Aorta (tissue), 5 donors: ENCODE measurements around the gene POLDIP2. TPM values are rescaled to one million over a fixed set of nuclear protein-coding genes. Genes with fewer than 3 reads are reported as not detected.
"Not testable (repeated sequence)": the region's sequence is repeated elsewhere in the genome, so short reads cannot be mapped to it uniquely, and the experiment has no call there.

Experiments
- ATAC-seq: fragments of 200-7000 bp; cut with Tn5 transposase; one replicate; pipeline ENCODE4 v1.9.1; 2022; ENCODE audit warnings: moderate library complexity; ENCODE audit not compliant: low FRiP score
- DNase-seq, 2 donors: peaks; one replicate each; pipeline ENCODE4 v3.0.0-alpha.2; 2020
- H3K27ac ChIP-seq, 2 donors: one replicate each; pipeline ENCODE4 v1.5.1; 2013; ENCODE audit warnings: low read length in 2 of 2, mild to moderate bottlenecking in 2 of 2, moderate library complexity in 2 of 2, control low read depth in 1 of 2, inconsistent platforms in 1 of 2, low read depth in 1 of 2
- H3K27me3 ChIP-seq, 2 donors: one replicate each; pipeline ENCODE4 v1.6.1; 2013; ENCODE audit warnings: control low read depth in 1 of 2, low read length in 1 of 2, mild to moderate bottlenecking in 1 of 2, moderate library complexity in 1 of 2; ENCODE audit not compliant: insufficient read depth in 2 of 2, control insufficient read depth in 1 of 2
- H3K36me3 ChIP-seq, 2 donors: one replicate each; pipeline ENCODE4 v1.6.1; 2013; ENCODE audit warnings: control low read depth in 1 of 2, low read length in 1 of 2, mild to moderate bottlenecking in 1 of 2; ENCODE audit not compliant: insufficient read depth in 2 of 2, control insufficient read depth in 1 of 2
- H3K4me1 ChIP-seq, 2 donors: one replicate each; pipeline ENCODE4 v1.6.1; 2013; ENCODE audit warnings: low read length in 2 of 2, control low read depth in 1 of 2, mild to moderate bottlenecking in 1 of 2, moderate library complexity in 1 of 2; ENCODE audit not compliant: insufficient read depth in 2 of 2, control insufficient read depth in 1 of 2
- H3K4me3 ChIP-seq, 2 donors: one replicate each; pipeline ENCODE4 v1.5.1; 2013; ENCODE audit warnings: low read length in 2 of 2, control low read depth in 1 of 2, mild to moderate bottlenecking in 1 of 2
- H3K9me3 ChIP-seq: one replicate; pipeline ENCODE4 v1.6.1; 2013; ENCODE audit warnings: mild to moderate bottlenecking, low read length; ENCODE audit not compliant: control insufficient read depth
- WGBS, 2 donors: extraction: QIAGEN DNeasy Blood & Tissue Kit; methylation state at CpG; one replicate each; pipeline ENCODE4 v1.1.7; 2013; 5-methylcytosine and 5-hydroxymethylcytosine counted together
- intact Hi-C, 2 donors: fragments of 100-400 bp; cut with DNase I; formaldehyde crosslinking; loops; one replicate each; pipeline versions ENCODE4 v1.14.2 to v1.15.0; 2022
- polyA plus RNA-seq, 2 donors: library from polyadenylated mRNA; stranded (reverse); fragments of 200-250 nt; gene quantifications; one replicate each; pipeline ENCODE4 v1.2.3, GENCODE V29; 2013
- total RNA-seq, 2 donors: library from RNA; stranded (reverse); fragmentation: NEBNext Ultra II Directional; extraction: Animal tissue kit (Norgen Biotek cat#: 25700); gene quantifications; one replicate each; pipeline ENCODE4 v1.2.1, GENCODE V29; 2021
- donor health status: healthy with polysubstance abuse.
- donor health status: Bipolar disorder and iron deficiency.
- donor health status: DM: no; HTN: no; CAD: no.
- donor health status: DM: no; HTN: no; CAD: no.
- donor health status: DM: yes; HTN: yes; CAD: no.

POLDIP2 gene
- total and polyA plus RNA-seq, 4 donors, result 36.6 to 42.5 (median 40.8) TPM

- DNase-seq, H3K4me1 ChIP-seq, H3K27ac ChIP-seq, H3K4me3 ChIP-seq, H3K9me3 ChIP-seq, ATAC-seq, H3K27me3 ChIP-seq: not testable (repeated sequence)
- H3K36me3 ChIP-seq, result peaks cover 0 to 11% of the 10 kb centered on the region in 2 donors
- intact Hi-C loops, result loop anchor here (5.0 to 10.0 kb wide), 3 partner anchors 294 to 616 kb away; partner anchors contain the start of genes PHF12 (in 2 of the 2) and NLK (in 1 of the 2)
- 83 to 90% methylated on average over 8 of the region's 8 CpGs for WGBS, 2 donors
Measured at GRCh38 chr17:28338769-28339212, 18.5 kb downstream of the POLDIP2 start.

GRCh38 chr17:28338056-28338768, 19.1 kb downstream of the POLDIP2 start:
- Histone ChIP-seq H3K36me3 (peaks cover 0 to 11% of the 10 kb centered on the region in 2 donors), H3K4me1 (peaks cover 0 to 6% of the 10 kb centered on the region in 2 donors), H3K27ac (peak overlapping the region; percentile 12 to 49), H3K9me3 (no peaks in the 10 kb centered on the region), H3K27me3 (no peaks in the 10 kb centered on the region), H3K4me3 (no peak overlapping the region)
- DNase-seq (no peak), ATAC-seq (no peak)
- WGBS, 2 donors, result 22 to 31% methylated on average over 5 of the region's 5 CpGs
- intact Hi-C loops, result loop anchor here (5.0 to 10.0 kb wide), 3 partner anchors 293 to 617 kb away; partner anchors contain the start of genes PHF12 (in 2 of the 2) and NLK (in 1 of the 2)

- ATAC-seq, result peak; percentile 37
- Histone ChIP-seq H3K27me3 (no peaks in the 10 kb centered on the region), H3K4me1 (peaks cover 0 to 6% of the 10 kb centered on the region in 2 donors), H3K9me3 (no peaks in the 10 kb centered on the region), H3K4me3 (peak overlapping the region; percentile 48 to 70), H3K36me3 (peaks cover 0 to 1% of the 10 kb centered on the region in 2 donors), H3K27ac (peak overlapping the region; percentile 15 to 66)
- DNase-seq, result peak; percentile 64 to 81
- intact Hi-C loops, result loop anchor here (2.0 to 10.0 kb wide), 5 partner anchors 17 to 619 kb away; partner anchors contain the start of genes PHF12 (in 2 of the 2), NLK (in 1 of the 2), POLDIP2 (in 1 of the 2) and TMEM97 (in 1 of the 2)
- WGBS, 2 donors, result 4 to 5% methylated on average over 27 to 29 of the region's 29 CpGs
Measured at GRCh38 chr17:28335959-28336871, 21.1 kb downstream of the POLDIP2 start.

- Histone ChIP-seq H3K27me3 (no peaks in the 10 kb centered on the region), H3K27ac (peak within 1 kb of the TSS; percentile 15 to 69), H3K4me1 (peaks cover 0 to 6% of the 10 kb centered on the region in 2 donors), H3K9me3 (no peaks in the 10 kb centered on the region), H3K4me3 (peak within 1 kb of the TSS; percentile 48 to 73), H3K36me3 (peaks cover 0 to 6% of the 10 kb centered on the region in 2 donors)
- intact Hi-C loops, result loop anchor here (2.0 to 10.0 kb wide), 4 partner anchors 17 to 619 kb away; partner anchors contain the start of genes PHF12 (in 2 of the 2), NLK (in 1 of the 2) and TMEM97 (in 1 of the 2)
- DNase-seq (peak; percentile 99 to 100), ATAC-seq (peak; percentile 99)
- WGBS, 2 donors, result 1% methylated on average over 57 to 62 of the region's 62 CpGs
Measured at GRCh38 chr17:28335201-28335958, 21.9 kb downstream of the POLDIP2 start, which contains the start of the genes IFT20 and TNFAIP1. Gene IFT20, minus strand, starts transcription at chr17:28335472. Its CDS starts 3,487 bp downstream, at chr17:28331985. Gene TNFAIP1, plus strand, starts transcription at chr17:28335761. Its CDS starts 3,761 bp downstream, at chr17:28339522.

- peaks cover 0 to 6% of the 10 kb centered on the region in 2 donors for H3K4me1 ChIP-seq
Measured at GRCh38 chr17:28334666-28335200, 22.6 kb downstream of the POLDIP2 start.

GRCh38 chr17:28334171-28334570, 23.2 kb downstream of the POLDIP2 start:
- intact Hi-C loops, result loop anchor here (2.0 to 10.0 kb wide), 3 partner anchors 15 to 621 kb away; partner anchors contain the start of genes NLK (in 1 of the 2), PHF12 (in 1 of the 2) and TMEM97 (in 1 of the 2)
- Histone ChIP-seq H3K27ac (no peak overlapping the region), H3K4me3 (peak overlapping the region in 1 of 2 donors; percentile 43), H3K36me3 (peaks cover 0 to 6% of the 10 kb centered on the region in 2 donors), H3K4me1 (peaks cover 0 to 6% of the 10 kb centered on the region in 2 donors), H3K9me3 (no peaks in the 10 kb centered on the region), H3K27me3 (no peaks in the 10 kb centered on the region)
- ATAC-seq, result no peak
- WGBS, 2 donors, result 48 to 51% methylated on average over 6 of the region's 6 CpGs
- DNase-seq, result no peak

More at GRCh38 chr17:28334666-28335200, 22.6 kb downstream of the POLDIP2 start:
- H3K27ac ChIP-seq, result peak overlapping the region in 1 of 2 donors; percentile 69
- 3 to 4% methylated on average over 18 of the region's 18 CpGs for WGBS, 2 donors
- intact Hi-C loops, result loop anchor here (2.0 to 10.0 kb wide), 4 partner anchors 16 to 620 kb away; partner anchors contain the start of genes PHF12 (in 2 of the 2), NLK (in 1 of the 2) and TMEM97 (in 1 of the 2)
- no peak for DNase-seq
- peak overlapping the region; percentile 43 to 73 for H3K4me3 ChIP-seq
- no peak for ATAC-seq
- H3K27me3 ChIP-seq, result no peaks in the 10 kb centered on the region
- peaks cover 0 to 6% of the 10 kb centered on the region in 2 donors for H3K36me3 ChIP-seq
- no peaks in the 10 kb centered on the region for H3K9me3 ChIP-seq

GRCh38 chr17:28333083-28333746, 24.1 kb downstream of the POLDIP2 start:
- WGBS, 2 donors, result 54 to 59% methylated on average over 1 of the region's 1 CpG
- Histone ChIP-seq H3K4me1 (peaks cover 0 to 6% of the 10 kb centered on the region in 2 donors), H3K27me3 (no peaks in the 10 kb centered on the region), H3K27ac (no peak overlapping the region), H3K4me3 (no peak overlapping the region), H3K36me3 (peaks cover 0 to 7% of the 10 kb centered on the region in 2 donors), H3K9me3 (no peaks in the 10 kb centered on the region)
- ATAC-seq (no peak), DNase-seq (no peak)
- intact Hi-C loops, result loop anchor here (10.0 kb wide), 2 partner anchors 288 to 622 kb away; partner anchors contain the start of genes NLK (in 1 of the 2) and PHF12 (in 1 of the 2)
